Hematopoietic multipotent progenitor cell treated with erythropoietin and hydrocortisone succinate and interleukin-3 and kit ligand, for 6 days (in vitro differentiated cells): ENCODE measurements around the gene ELK4.

Experiments
- DNase-seq: peaks from one replicate; pipeline ENCODE4 v3.0.0-alpha.2; 2015

The ELK4 gene

DNA sequence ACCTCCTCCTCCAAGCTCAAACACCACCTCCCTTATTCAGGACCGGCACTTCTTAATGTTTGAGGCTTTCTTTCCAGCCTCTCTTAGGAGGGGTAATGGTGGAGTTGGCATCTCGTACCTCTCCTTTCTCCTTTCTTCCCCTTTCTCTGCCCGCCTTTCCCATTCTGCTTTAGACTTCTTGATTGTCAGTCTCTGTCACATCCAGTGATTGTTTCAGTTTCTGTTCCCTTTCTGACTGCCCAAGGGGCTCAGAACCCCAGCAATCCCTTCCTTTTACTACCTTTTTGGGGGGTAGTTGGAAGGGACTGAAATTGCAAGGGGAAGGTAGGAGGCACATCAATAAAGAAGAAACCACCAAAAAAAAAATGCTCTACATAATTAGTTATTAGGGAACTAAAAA lies 5.6 kb downstream of the ELK4 start:
- no peak for DNase-seq

DNA sequence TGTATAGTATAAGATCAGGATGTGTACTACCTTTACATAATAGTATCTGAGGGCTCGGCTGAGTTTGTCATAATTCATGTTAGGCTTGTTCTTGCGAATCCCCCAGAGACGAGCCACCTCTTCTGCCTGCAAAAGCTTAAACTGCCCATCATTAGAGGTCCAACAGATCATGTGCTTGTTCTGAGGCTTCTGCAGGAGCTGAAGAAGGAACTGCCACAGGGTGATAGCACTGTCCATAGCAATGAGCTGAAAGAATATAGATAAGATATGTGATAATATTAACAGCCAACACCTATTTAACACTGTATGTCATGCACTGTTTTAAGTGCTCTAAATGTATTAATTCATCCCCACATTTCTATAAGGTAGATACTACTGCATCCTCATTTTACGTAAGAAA lies 8.2 kb downstream of the ELK4 start:
- DNase-seq = peak; percentile 61

DNA sequence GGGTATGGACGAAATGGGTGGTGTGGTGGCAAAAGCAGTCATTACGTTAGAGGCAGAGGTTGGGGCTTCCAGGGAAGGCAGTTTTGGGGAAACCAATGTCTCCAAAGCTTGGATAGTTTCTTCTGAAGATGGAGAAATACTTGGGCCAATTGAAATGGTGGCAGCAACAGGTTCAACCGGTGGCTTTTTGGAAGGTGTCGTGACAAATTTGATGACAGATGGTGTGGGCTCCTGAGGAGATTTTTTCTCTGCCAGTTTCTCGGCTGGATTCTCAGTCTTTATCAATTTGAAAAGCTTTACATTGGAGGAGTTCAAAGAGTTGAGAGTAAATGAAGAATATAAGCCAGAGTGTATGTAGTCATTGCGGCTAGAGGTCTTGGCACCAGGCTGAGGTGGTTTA lies 11.5 kb downstream of the ELK4 start:
- no peak for DNase-seq

DNA sequence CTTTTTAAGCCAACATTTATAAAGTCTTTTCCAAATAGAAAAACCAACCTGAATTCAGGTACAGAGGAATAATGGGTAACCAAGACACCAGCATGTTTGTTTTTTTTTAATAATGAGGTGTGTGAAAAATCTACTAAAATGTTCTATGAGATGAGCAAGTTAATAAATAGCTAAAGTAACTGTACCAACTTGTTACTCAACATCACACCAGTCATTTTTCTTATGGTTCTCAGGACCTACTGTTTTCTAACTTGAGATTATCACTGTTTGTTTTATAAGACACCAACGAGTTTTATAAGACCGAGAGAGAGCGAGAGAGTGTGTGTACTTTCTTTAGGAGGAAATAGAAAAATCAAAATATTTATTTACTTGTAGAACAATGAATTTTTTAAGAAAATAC lies 12.4 kb downstream of the ELK4 start:
- DNase-seq = no peak

DNA sequence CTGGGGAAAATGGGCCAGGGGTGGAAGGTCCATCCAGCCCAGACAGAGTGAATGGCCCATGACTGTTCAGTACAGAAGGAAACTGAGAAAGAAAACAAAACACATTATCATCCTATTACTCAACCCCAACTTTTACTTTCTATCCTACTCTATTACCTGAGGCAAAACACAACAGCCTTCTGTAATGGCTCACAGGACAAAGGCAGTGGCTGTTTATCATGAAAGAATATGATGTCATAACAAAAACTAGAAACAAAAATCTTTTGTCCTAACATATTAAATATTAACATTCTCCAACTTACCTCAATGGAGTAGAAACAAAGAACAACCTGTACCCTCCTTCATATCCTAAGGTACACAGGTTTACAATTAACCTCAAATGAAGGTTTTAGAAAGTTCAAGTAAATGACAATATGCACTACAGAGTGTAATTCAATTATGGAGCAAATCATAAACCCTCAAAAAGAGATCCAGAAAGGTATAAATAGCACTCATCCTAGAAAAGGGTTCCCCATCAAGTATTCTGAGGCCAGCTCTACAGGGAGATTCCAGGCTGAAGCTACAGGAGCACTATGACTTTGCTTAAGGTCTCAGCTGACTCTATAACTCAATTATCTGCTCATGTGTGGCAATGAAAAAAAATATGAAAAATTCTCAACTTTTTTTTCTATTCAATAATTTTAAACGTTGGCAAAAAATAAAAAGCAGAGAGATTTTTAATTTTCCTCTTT lies 15.1 kb downstream of the ELK4 start:
- no peak for DNase-seq

DNA sequence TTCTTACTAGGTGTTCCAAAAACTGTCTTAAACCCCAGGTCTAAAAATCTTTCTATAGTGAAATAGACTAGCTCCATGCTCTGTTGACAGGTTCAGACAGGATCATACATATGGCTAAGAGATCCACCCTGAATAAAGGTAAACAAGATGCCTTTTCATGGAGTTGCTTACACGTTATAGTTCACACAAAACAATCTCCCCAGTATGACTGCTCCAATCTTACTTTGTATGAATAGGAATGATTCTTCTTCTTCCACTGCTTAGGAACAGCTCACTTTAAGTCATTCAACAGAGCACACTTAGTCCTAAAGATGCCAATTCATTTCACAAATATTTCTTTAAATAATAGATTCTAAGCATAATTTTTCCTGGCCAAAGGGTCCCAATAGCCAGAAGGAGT lies 16.0 kb downstream of the ELK4 start:
- DNase-seq = no peak

DNA sequence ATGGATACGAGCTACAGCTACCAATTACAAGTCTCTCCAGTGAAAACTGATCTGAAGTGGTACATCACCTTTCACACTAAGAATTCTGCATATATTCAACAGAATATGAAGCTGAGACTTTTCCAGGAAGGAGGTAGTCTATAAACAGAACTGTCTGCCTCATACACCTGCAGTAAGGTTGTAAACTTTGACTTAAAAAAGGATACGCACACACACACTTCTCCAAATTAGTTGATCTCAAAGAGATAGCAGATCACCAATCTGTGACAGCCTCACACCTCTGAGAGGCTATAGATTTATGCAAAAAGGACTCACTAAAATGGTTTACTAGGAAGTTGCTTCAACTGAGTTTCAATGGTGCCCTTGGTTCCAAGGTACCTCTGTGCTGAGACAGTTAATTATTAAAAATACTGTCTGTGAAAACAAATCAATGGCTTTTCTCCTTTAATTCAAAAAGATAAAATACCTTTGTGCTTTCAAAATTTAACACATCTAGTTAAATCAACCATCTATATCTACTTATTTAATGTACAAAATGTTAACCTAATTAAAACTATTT lies 17.9 kb downstream of the ELK4 start:
- DNase-seq = no peak

DNA sequence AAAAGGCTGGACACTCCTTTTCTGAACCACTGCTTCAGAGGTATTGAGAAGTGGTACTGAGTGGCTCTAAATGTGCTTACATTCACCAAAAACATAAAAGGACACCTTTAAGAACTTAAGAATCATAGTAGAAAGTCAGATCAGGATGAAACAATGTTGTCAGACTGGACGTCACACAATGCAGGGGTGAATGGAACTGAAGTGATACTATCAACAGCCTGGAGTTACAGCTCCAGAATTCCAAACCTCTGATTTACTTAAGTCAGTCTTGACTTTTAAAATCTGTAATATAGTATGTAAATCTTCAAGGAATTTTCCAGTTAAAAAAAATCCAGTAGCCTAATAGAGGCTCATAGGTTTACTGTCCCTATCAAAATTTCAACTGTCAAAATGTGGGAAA lies 19.3 kb downstream of the ELK4 start:
- no peak for DNase-seq

DNA sequence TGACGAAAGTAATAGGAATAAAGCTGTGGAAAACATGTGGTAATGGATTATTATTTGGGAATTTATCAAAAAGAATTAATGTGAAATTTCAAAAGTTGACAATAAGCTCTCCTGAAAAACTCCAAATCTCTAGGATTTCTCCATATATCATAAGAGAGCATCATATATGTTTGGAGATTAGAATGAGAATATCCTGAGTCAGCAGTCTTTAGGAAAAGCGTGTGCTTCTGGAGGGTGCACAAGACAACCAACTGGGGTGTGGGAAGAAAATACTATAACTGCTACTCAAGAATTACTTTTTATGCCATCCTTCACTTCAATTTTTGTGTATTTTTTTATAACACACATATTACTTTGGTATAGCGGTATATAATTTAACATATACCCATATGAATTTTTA lies 19.7 kb downstream of the ELK4 start:
- no peak for DNase-seq

DNA sequence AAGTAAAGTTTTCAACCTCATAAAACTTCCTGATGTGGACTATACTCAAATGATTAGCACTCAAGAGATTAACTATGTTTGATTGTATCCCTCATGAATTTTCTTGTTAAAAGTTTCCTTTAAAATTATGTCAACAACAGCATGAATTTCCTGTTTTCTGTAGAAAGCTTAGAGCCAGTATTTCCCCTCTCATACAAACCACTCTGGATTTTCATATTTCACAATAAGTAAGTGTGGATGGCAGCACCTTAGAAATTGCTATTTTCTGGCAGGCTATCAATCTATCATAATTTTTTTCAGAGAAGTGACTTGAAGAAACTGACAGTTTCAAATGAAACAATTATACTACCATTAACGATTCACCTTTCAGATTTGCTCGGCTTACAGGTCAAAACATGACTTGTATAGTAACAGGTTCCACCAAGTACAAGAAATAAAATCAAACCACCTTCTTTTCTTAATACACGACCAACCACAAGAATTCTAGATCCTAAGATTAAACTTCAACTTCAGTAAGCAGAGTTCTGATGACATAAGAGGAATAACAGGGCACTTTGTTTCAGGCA lies 20.8 kb downstream of the ELK4 start:
- no peak for DNase-seq

DNA sequence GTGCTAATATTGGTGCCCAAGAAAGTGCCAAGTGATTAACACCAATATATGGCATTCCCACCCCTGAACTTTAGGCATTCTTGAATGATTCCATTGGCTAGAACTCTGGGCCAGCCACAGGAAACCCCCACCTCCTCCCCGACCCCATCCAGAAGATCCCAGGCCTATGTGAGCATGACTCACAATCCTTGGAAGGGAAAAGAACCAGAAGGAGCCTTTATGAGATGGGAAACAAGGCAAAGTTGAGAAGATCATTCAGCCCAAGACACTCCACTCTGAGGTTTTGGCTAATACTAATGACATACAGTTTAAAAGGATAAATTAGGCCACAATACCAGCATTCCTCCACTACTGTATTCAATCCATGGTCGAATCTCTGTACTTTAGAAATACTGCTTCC lies 21.8 kb downstream of the ELK4 start:
- no peak for DNase-seq

DNA sequence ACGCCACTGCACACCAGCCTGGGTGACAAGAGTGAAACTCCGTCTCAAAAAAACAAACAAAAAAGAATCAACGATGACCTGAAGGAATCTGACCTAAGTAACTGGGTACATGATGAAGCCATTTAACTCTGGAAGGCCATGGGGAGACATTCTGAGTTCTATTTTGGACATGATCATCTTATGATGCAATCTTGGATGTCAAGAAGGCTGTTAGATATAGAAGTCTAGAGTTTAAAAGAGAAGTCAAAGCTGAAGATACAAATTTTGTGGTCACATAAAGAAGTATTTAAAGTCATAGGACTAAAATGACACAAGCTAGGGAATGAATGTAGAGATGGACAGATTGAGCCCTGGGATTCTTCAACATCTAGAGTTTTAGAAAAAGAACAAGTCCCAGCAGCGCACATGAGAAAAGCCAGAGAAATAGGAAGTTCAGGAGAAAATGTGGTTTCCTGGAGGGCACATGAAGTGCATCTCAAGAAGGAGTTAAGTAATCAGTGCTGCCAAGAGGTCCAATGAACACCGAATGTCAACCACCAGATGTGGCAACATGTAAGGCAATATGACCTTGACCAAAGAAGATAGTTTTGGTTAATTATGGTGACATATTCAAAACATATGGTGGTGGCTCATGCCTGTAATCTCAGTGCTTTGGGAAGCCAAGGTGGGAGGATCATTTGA lies 26.8 kb downstream of the ELK4 start:
- DNase-seq = peak; percentile 57

DNA sequence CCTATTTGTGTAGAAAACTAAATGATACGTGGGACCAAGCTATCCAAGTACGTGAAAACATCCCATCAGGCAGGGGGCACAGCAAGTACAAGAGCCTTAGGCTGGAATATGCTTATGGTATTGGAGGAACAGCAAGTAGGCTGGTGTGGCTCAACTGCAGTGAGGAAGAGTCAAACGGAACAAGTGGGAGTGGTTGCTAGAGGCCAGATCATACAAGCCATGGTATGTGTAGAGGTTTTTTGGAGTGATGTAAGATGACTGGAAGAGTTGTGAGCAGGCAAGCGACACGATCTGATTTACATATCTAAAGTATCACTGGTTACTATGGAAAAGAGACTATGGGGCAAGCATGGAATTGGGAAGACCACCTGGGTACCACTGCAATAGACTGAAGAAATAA lies 27.8 kb downstream of the ELK4 start:
- DNase-seq = no peak

DNA sequence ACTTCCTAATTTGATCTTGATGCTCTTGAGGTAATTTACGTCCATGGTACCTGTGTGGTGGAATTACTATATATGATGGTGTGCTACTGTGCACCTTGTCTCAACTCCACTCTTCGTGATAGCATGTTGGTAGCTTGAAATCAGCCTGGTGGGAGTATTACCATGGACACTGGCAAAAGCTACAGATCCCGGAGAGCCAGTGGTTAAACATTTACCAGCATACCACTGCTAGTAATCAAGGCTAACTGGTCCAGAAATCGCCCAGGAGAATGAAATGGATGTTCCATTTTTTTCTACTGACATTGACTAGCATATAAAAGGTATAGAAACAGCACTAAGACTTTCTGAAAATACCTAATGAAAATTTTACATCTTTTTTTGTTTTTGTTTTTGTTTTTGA lies 30.6 kb downstream of the ELK4 start:
- DNase-seq = no peak

DNA sequence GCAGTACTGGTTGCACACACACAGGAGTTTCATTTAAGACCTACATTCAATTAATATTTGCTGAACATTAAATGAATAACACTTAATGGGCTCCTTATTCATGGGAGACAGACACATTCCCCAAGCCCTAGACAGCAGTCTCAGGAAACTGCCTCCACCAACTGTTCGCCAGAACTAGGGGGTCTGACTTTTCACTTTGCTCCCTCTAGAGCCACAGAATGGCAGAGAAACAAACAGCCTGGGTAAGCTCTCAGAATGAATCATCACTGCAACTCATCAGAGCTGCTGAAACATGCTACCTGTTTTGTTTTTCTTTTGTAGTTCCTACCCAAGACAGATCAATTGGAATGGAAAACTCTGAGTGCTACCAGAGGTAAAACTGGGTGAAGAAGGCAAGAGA lies 31.7 kb downstream of the ELK4 start:
- no peak for DNase-seq

DNA sequence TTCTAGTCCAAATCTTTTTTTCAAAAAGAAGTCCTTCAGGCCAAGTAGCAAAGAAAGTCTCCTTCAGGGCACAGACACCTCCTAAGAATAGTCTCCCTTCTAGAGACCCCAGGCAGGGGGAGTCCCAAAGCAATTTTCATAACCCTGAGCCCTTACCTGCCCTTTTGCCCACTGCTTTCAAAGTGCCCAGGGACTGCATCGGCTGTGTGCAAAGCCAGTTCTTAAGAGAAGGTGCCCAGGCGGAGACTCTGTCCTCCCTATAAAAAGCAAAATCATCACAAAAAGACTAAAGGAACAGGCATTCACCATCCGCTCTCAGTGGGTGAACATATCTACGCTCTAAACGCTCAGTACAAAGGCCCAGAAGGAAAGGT lies 32.2 kb downstream of the ELK4 start:
- DNase-seq = no peak

DNA sequence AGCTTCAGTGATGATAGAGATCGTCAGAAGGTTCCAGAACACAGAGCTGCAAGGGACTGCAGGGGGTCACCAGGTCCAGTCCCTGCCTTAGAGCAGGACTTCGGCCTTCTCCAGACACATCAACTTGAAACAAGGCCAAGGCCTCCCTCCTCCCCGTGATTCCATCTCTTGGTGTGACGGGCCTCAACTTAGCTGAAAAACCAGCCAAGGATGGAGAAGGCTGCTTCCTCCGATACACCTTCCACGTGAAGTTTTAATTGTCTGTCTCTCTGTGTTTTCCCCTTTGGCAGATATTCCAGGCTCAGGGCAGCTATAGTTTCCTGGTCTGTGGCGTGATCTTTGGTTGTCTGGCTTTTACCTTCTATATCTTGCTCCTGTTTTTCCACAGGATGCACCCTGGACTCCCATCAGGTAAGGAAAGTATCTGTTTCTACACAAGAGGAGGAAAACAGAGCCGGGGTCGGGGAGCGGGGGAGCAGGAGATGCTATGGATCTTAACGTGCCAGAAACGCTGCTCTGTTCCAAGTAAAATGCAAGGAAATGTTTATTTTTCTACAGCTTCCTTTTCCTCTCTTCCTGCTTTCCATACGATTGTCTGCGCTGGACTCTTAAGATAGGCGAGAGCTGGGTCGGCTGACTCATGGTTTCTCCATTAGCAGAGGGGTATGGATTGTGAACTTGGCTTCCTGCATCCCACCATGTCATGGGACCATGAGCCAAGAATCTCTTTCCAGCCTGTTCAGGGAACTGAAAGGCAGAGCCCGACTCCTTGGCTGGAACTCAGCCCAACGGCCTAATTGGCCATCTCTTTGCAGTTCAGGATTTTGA lies 32.8 kb downstream of the ELK4 start:
- no peak for DNase-seq

DNA sequence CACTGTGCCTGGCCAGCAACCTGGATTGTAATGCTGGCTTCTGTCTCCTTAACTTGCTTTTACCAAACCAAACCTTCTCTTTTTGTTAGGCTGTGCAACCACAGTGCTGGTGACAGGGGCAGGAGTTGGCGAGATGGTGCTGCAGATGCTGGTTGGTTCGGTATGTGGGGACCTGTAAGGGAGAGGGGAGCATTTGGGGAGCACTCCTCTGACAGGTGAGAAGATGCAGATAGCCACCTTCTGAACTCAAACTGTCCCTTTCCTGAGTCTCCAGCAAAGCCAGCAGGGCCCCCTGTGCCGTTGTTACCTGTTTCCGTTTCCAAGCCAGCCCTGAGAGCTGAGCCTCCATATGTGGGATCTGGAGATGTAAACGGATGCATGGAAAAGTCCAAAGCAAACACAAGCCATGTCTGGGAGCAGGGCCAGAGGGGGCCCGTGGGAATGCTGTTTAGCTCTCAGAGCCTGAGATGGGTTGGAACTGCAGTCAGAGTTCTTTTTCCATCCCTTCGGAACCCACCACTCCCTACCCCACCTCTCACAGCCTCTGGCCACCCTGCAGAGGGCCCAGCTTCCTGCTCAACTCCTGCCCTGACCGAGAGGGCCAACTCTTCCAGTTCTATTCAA lies 34.0 kb downstream of the ELK4 start:
- no peak for DNase-seq

DNA sequence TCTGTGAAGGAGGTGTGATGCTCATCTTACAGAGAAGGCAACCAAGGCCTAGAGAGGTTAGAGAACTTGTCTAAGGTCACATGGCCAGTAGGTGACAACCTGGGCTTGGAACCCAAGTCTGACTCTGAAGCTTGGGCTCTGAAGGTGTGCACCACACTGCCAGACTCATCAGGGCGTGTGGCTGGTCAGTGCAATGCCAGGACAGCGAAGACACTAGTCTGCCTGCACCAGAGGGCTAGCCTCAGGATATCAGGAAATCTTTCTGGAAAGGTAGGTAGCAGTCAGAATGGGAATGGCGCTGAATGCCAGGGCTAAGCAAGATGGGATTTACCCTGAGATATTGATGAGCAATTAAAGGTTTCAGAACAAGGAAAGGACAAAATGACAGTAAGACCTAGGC lies 34.9 kb downstream of the ELK4 start:
- no peak for DNase-seq

DNA sequence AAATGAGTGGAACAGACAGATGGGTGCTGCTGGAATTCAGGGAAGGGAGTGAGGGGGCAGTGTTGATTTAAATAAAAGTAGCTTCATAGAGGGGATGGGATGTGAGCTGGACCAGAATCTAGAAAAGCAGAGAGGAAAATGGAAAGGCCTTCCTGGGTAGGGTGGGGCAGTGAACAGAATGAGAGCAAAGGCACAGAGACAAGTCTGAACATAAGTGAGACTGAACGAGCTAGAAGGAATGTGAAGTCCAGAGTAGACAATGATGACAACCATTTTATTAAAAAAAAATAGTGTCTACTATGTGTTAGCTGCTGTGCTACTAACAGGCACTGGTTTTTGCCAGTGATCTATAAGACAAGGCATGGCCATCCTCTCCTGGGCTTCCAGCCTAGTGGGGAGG lies 36.0 kb downstream of the ELK4 start:
- DNase-seq = no peak

DNA sequence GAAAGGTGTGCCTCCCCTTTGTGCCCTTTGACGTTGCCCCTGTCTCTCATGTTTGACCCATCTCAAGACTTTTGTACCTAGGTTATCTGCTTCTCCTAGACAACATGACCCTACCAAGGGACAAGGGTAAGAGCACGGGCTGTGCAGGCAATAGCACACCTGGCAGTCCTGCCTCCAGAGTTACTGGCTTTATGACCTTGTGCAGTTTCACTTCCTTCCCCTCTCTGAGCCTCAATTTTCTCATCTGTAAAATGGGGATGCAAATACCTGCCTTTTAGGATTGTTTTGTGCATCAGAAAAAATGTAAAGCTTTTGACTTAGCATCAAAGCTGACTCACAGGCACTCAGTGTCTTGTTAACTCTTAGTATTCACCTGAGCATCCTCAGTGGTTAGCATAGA lies 36.4 kb downstream of the ELK4 start:
- DNase-seq = no peak

DNA sequence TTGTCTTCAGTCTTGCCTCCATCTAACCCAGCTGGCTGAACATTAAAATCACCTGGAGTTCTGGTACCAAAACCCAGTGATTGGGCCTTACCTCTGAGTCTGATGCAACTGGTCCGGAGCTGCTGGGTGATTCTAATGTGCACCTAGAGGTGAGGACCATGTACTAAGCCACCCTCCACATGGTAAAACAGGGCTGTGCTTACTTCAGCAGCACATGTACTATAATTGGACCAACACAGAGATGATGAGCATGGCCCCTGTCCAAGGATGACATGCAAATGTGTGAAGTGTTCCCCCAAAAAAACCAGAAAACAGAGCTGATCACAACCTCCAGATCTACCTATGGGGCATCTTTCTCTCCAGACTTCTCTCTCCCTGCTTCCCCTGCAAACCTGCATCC lies 37.0 kb downstream of the ELK4 start:
- DNase-seq = no peak

DNA sequence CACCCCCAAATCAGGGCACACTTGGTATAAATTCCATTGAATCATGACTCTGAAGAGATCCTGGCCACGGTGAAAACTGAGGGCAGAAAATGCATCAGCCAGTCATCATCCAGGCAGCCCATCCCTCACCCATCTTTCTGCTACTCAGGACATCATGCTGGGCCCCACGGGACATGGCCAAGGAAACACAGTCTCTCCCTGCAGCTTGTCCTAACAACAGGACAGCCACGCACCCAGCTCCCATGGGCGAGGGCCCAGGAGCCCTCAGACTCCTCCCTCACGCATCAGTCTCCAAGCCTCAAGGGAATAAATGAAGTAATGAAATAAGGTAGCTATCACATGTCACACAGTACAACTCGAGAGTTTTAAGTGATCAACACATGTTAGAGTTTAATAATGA lies 37.8 kb downstream of the ELK4 start:
- DNase-seq = no peak
